ENCODE data around the gene STAP2.
"Not testable (repeated sequence)": the region's sequence is repeated elsewhere in the genome, so short reads cannot be mapped to it uniquely, and the experiment has no call there.

The STAP2 gene

DNA sequence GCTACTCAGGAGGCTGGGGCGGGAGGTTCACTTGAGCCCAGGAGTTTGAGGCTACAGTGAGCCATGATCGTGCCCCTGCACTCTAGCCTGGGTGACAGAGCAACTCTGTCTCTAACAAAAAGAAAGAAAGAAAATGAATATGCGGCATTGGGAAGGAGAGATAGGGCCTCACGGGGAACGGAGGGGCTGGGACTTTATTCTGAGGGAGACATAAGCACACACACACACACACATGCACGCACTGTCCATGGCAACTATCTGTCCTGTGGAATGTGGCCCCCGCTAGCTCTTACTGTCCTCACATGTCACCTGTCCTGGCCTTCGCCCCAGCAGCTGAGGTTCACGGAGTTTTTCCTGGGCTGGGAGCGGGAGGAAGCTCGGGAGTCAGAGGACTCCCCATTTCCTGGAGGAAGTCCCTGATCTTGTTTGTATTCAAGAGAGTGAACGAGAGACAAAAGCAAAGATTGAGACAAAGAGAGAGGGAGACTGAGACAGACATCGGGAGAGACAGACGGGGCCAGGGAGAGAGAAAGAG, 654 bp downstream of the STAP2 start:
- DNase-seq (ENCODE audit: extremely low spot score): no peak
- CTCF ChIA-PET: no interaction called here
- POLR2A ChIA-PET: interaction anchor here (0.8 to 1.0 kb wide), 2 partner anchors 18 to 32 kb away, joined by 3 read pairs; no protein-coding TSS in a partner anchor
- TF ChIP-seq LEF1 (IDR thresholded peaks at IDR 0.05; ENCODE audit: borderline replicate concordance) (no peak), SP1 (IDR thresholded peaks at IDR 0.05) (no peak), TARDBP (IDR thresholded peaks at IDR 0.05) (no peak), ZNF384 (IDR thresholded peaks at IDR 0.05) (no peak), NFRKB (IDR thresholded peaks at IDR 0.05) (no peak), ARNT (IDR thresholded peaks at IDR 0.05) (no peak), HDGF (IDR thresholded peaks at IDR 0.05; ENCODE audit: borderline replicate concordance) (no peak), L3MBTL2 (conservative IDR thresholded peaks at IDR 0.05) (no peak), ELF4 (IDR thresholded peaks at IDR 0.05) (no peak), CTBP1 (IDR thresholded peaks at IDR 0.05; ENCODE audit: borderline replicate concordance) (no peak), SUZ12 (IDR thresholded peaks at IDR 0.05) (no peak), BHLHE40 (IDR thresholded peaks at IDR 0.05; ENCODE audit: borderline replicate concordance) (no peak), FOXM1 (IDR thresholded peaks at IDR 0.05; ENCODE audit: borderline replicate concordance) (no peak), FOXK2 (IDR thresholded peaks at IDR 0.05) (no peak)

DNA sequence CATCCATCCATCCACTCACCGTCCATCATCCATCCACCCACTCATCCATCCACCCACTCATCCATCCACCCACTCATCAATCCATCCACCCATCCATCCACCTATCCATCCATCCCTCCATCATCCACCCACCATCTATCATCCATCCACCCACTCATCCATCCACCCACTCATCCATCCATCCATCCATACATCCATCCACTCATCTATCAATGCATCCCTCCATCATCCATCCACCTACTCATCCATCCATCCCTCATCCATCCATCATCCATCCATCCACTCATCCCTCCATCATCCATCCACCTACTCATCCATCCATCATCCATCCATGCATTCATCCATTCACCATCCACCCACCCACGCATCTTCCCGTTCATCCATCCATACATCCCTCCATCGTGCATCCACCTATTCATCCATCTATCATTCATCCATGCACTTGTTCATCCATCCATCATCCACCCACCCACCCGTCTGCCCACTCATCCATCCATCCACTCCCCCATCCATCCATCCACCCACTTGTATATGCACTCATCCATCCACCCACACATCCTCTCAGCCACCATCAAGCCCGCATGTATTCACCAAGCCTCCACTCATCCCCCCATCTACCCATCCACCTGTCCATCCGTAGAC, 3.6 kb downstream of the STAP2 start:
- ChIA-PET CTCF (no interaction called here), POLR2A (no interaction called here)
- DNase-seq (ENCODE audit: extremely low spot score): no peak
- TF ChIP-seq ARNT (IDR thresholded peaks at IDR 0.05) (no peak), ELF4 (IDR thresholded peaks at IDR 0.05) (no peak), LEF1 (IDR thresholded peaks at IDR 0.05; ENCODE audit: borderline replicate concordance) (no peak), NFRKB (IDR thresholded peaks at IDR 0.05) (no peak), FOXK2 (IDR thresholded peaks at IDR 0.05) (no peak), CTBP1 (IDR thresholded peaks at IDR 0.05; ENCODE audit: borderline replicate concordance) (no peak; the same call in 1 of the 2 replicates), L3MBTL2 (conservative IDR thresholded peaks at IDR 0.05) (no peak), FOXA1 (IDR thresholded peaks at IDR 0.05) (no peak), TARDBP (IDR thresholded peaks at IDR 0.05) (no peak), SP1 (IDR thresholded peaks at IDR 0.05) (no peak), FOXM1 (IDR thresholded peaks at IDR 0.05; ENCODE audit: borderline replicate concordance) (no peak)
- TF ChIP-seq, protein P1, sequence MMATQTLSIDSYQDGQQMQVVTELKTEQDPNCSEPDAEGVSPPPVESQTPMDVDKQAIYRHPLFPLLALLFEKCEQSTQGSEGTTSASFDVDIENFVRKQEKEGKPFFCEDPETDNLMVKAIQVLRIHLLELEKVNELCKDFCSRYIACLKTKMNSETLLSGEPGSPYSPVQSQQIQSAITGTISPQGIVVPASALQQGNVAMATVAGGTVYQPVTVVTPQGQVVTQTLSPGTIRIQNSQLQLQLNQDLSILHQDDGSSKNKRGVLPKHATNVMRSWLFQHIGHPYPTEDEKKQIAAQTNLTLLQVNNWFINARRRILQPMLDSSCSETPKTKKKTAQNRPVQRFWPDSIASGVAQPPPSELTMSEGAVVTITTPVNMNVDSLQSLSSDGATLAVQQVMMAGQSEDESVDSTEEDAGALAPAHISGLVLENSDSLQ (IDR thresholded peaks at IDR 0.05): no peak

GRCh38 chr19:4329858-4330257, 8.8 kb downstream of the STAP2 start:
- DNase-seq (ENCODE audit: extremely low spot score): no peak
- no peak for TF ChIP-seq CTBP1 (IDR thresholded peaks at IDR 0.05; ENCODE audit: borderline replicate concordance)
- no peak for TF ChIP-seq ELF4 (IDR thresholded peaks at IDR 0.05)
- TF ChIP-seq, protein P1 (IDR thresholded peaks at IDR 0.05): no peak
- no peak for TF ChIP-seq FOXM1 (IDR thresholded peaks at IDR 0.05; ENCODE audit: borderline replicate concordance)
- no peak for TF ChIP-seq FOXA1 (IDR thresholded peaks at IDR 0.05)
- TF ChIP-seq ARNT (IDR thresholded peaks at IDR 0.05): no peak
- no peak for TF ChIP-seq SUZ12 (IDR thresholded peaks at IDR 0.05)
- TF ChIP-seq FOXK2 (IDR thresholded peaks at IDR 0.05): no peak
- TF ChIP-seq HDGF (IDR thresholded peaks at IDR 0.05; ENCODE audit: borderline replicate concordance): no peak
- TF ChIP-seq L3MBTL2 (conservative IDR thresholded peaks at IDR 0.05): no peak
- TF ChIP-seq LEF1 (IDR thresholded peaks at IDR 0.05; ENCODE audit: borderline replicate concordance): no peak
- no peak for TF ChIP-seq TARDBP (IDR thresholded peaks at IDR 0.05)
- no peak for TF ChIP-seq NFRKB (IDR thresholded peaks at IDR 0.05)
- no peak for TF ChIP-seq BHLHE40 (IDR thresholded peaks at IDR 0.05; ENCODE audit: borderline replicate concordance)
- TF ChIP-seq SP1 (IDR thresholded peaks at IDR 0.05): no peak
- TF ChIP-seq ZNF384 (IDR thresholded peaks at IDR 0.05): no peak
- ChIA-PET POLR2A (interaction anchor here (2.8 kb wide), 1 partner anchor 13 kb away, joined by 12 read pairs; the partner anchor contains the start of gene MPND), CTCF (interaction anchor here (0.7 kb wide), 1 partner anchor 52 kb away, joined by 3 read pairs; no protein-coding TSS in a partner anchor)

DNA sequence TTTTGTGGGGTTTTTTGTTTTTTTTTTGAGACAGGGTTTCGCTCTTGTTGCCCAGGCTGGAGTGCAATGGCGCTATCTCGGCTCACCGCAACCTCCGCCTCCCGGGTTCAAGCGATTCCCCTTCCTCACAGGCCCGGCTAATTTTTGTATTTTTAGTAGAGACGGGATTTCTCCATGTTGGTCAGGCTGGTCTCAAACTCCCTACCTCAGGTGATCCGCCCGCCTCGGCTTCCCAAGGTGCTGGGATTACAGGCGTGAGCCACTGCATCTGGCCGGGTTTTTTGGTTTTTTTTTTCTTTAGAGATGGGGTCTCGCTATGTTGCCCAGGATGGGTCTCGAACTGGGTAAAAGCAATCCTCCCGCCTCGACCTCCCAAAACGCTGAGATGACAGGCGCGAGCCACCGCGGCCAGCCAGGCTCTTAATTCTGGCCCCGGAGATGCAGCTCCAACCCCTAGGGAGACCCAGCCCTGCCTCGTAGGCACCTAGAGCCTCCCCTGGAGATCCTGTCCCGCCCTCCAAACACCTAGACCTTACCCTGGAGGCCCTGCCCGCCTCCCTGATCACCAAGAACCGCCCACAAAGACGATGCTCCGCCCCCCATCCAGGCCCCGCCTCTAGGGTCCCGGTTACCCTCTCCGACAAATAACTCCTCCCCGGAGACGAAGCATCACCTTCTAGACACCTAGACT, 9.5 kb downstream of the STAP2 start:
- POLR2A ChIA-PET: interaction anchor here (2.8 kb wide), 1 partner anchor 14 kb away, joined by 12 read pairs; the partner anchor contains the start of gene MPND
- CTCF ChIA-PET: not testable (repeated sequence)
- peak; percentile 65 for DNase-seq (ENCODE audit: extremely low spot score)

GRCh38 chr19:4328243-4328990, 10.2 kb downstream of the STAP2 start:
- ChIA-PET CTCF (interaction anchor here (1.0 to 1.1 kb wide), 2 partner anchors 24 to 61 kb away, joined by 3 read pairs; no protein-coding TSS in a partner anchor), POLR2A (interaction anchor here (0.7 to 1.0 kb wide), 2 partner anchors 9 to 14 kb away, joined by 3 to 6 read pairs; partner anchors contain the start of gene MPND)
- DNase-seq (ENCODE audit: extremely low spot score): peak; percentile 92
- TF ChIP-seq L3MBTL2 (conservative IDR thresholded peaks at IDR 0.05) (peak; percentile 93), SP1 (IDR thresholded peaks at IDR 0.05) (peak; percentile 100), LEF1 (IDR thresholded peaks at IDR 0.05; ENCODE audit: borderline replicate concordance) (no peak), TARDBP (IDR thresholded peaks at IDR 0.05) (0 out of 2 replicates have a peak, but pooled peaks have one; percentile 39)
- TF ChIP-seq, protein P1 (IDR thresholded peaks at IDR 0.05): peak; percentile 55

All from HEK293T (cell line).